PC-9 (cell line): ENCODE measurements around the gene HPS6. TPM values are rescaled to one million over a fixed set of nuclear protein-coding genes. Genes with fewer than 3 reads are reported as not detected.

Experiments used
- BruUV-seq: library from RNA; stranded (reverse); fragments of 400-500 nt; replicated peaks from 2 replicates; lab custom pipeline; 2021; lab: Mats Ljungman, UMichigan
- CTCF ChIA-PET: fragments of 300-600 bp; sonication (Branson Sonifier 250); formaldehyde crosslinking; loops from one replicate; lab custom pipeline; 2022; ENCODE audit warnings: antibody characterized with exemption; lab: Charles Lee
- POLR2A ChIA-PET: fragments of 300-600 bp; sonication (Branson Sonifier 250); formaldehyde crosslinking; loops from one replicate; lab custom pipeline; 2022; ENCODE audit warnings: antibody characterized with exemption; ENCODE audit not compliant: unreplicated experiment; lab: Charles Lee
- DNase-seq, 2 experiments: peaks; one replicate each; pipeline versions ENCODE4 v3.0.0 to v3.0.0-alpha.2; 2015 to 2022; ENCODE audit warnings: mixed read lengths in 1 of 2
- H2AFZ ChIP-seq: fragments of 200-600 bp; sonication (generic); 2 replicates; pipeline ENCODE4 v1.8.1; 2017; ENCODE audit warnings: antibody characterized with exemption
- H3F3A ChIP-seq: fragments of 200-600 bp; sonication (generic); 2 replicates; pipeline ENCODE4 v1.8.1; 2017; ENCODE audit warnings: antibody characterized with exemption, mild to moderate bottlenecking, low read depth; ENCODE audit not compliant: insufficient read depth
- H3K27ac ChIP-seq: fragments of 200-600 bp; sonication (generic); 2 replicates; pipeline ENCODE4 v1.6.1; 2016; ENCODE audit warnings: mixed run types
- H3K27me3 ChIP-seq: fragments of 200-600 bp; sonication (generic); 2 replicates; pipeline ENCODE4 v1.6.1; 2016; ENCODE audit warnings: low read depth, mixed run types; ENCODE audit not compliant: insufficient read depth
- H3K36me3 ChIP-seq: fragments of 200-600 bp; sonication (generic); 2 replicates; pipeline ENCODE4 v1.6.1; 2016; ENCODE audit warnings: low read depth, mixed run types
- H3K4me1 ChIP-seq: fragments of 200-600 bp; sonication (generic); replicated peaks from 2 replicates; pipeline ENCODE4 v1.6.1; 2016; ENCODE audit warnings: mixed run types; ENCODE audit not compliant: insufficient read depth
- H3K4me2 ChIP-seq: fragments of 200-600 bp; sonication (generic); 2 replicates; pipeline ENCODE4 v1.6.1; 2017; ENCODE audit warnings: mixed run types
- H3K4me3 ChIP-seq: fragments of 200-600 bp; sonication (generic); 2 replicates; pipeline ENCODE4 v1.6.1; 2016; ENCODE audit warnings: mixed run types
- H3K79me2 ChIP-seq: fragments of 200-600 bp; sonication (generic); 2 replicates; pipeline ENCODE4 v1.6.1; 2017; ENCODE audit warnings: low read depth, mixed run types
- H3K9me2 ChIP-seq: fragments of 200-600 bp; sonication (generic); 2 replicates; pipeline ENCODE4 v1.8.1; 2017; ENCODE audit warnings: mild to moderate bottlenecking; ENCODE audit not compliant: insufficient read depth
- H3K9me3 ChIP-seq: fragments of 200-600 bp; sonication (generic); 2 replicates; pipeline ENCODE4 v1.8.1; 2016; ENCODE audit warnings: low read depth; ENCODE audit not compliant: insufficient read depth
- H4K20me1 ChIP-seq: fragments of 200-600 bp; sonication (generic); 2 replicates; pipeline ENCODE4 v1.8.1; 2017; ENCODE audit not compliant: insufficient read depth
- EZH2 ChIP-seq: fragments of 200-600 bp; sonication (generic); IDR thresholded peaks from 2 replicates; pipeline ENCODE4 v1.8.0; 2017; ENCODE audit warnings: antibody characterized with exemption, low read depth
- intact Hi-C: fragments of 100-400 bp; cut with micrococcal nuclease; formaldehyde crosslinking; loops from one replicate; pipeline ENCODE4 v1.10.0; 2022; ENCODE audit not compliant: unreplicated experiment
- total RNA-seq: library from RNA; stranded (reverse); gene quantifications from 2 replicates; pipeline ENCODE4 v1.2.3, GENCODE V29; 2021
- TF ChIP-seq, protein P1 (sequence below): fragments of 200-600 bp; sonication (generic); conservative IDR thresholded peaks from 2 replicates; pipeline ENCODE4 v1.6.1; 2017; ENCODE audit warnings: mixed run types, antibody characterized with exemption, mild to moderate bottlenecking, moderate library complexity

HPS6 gene
- total RNA-seq, 1 experiment from 2014 or later = 12.5 TPM

DNA sequence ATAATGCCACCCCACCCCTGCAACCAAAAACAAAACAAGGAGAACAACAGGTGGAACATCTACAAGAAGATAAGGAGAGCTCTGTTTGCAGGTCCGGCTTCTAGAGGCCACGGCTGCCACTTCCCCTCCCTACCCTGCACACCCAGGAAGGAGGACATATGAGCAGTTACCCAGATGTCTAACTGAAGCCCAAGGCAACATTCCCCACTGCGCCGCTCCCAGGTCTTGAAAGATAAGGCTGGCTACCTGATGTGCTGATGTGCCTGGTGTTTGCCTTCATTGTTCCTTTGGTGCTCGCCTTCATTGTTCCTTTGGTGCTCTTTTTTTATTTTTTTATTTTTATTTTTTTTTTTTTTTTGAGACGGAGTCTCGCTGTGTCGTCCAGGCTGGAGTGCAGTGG, 21.0 kb downstream of the HPS6 start:
- H3K79me2 ChIP-seq = no peaks in the 10 kb centered on the region
- no peaks in the 10 kb centered on the region for H4K20me1 ChIP-seq
- TF ChIP-seq, protein P1, sequence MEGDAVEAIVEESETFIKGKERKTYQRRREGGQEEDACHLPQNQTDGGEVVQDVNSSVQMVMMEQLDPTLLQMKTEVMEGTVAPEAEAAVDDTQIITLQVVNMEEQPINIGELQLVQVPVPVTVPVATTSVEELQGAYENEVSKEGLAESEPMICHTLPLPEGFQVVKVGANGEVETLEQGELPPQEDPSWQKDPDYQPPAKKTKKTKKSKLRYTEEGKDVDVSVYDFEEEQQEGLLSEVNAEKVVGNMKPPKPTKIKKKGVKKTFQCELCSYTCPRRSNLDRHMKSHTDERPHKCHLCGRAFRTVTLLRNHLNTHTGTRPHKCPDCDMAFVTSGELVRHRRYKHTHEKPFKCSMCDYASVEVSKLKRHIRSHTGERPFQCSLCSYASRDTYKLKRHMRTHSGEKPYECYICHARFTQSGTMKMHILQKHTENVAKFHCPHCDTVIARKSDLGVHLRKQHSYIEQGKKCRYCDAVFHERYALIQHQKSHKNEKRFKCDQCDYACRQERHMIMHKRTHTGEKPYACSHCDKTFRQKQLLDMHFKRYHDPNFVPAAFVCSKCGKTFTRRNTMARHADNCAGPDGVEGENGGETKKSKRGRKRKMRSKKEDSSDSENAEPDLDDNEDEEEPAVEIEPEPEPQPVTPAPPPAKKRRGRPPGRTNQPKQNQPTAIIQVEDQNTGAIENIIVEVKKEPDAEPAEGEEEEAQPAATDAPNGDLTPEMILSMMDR = no peak
- no peak for TF ChIP-seq EZH2
- no peak overlapping the region for H2AFZ ChIP-seq
- H3K9me3 ChIP-seq = no peaks in the 10 kb centered on the region
- ChIA-PET CTCF (no interaction called here), POLR2A (no interaction called here)
- DNase-seq = no peak
- H3K4me2 ChIP-seq = no peak overlapping the region
- intact Hi-C loops = no loop called here
- no peak overlapping the region for H3K4me3 ChIP-seq
- no TSS peak for BruUV-seq
- no peaks in the 10 kb centered on the region for H3K27me3 ChIP-seq
- no peaks in the 10 kb centered on the region for H3K9me2 ChIP-seq
- H3F3A ChIP-seq = no peaks in the 10 kb centered on the region
- no peak overlapping the region for H3K27ac ChIP-seq
- H3K36me3 ChIP-seq = no peaks in the 10 kb centered on the region
- no peaks in the 10 kb centered on the region for H3K4me1 ChIP-seq

DNA sequence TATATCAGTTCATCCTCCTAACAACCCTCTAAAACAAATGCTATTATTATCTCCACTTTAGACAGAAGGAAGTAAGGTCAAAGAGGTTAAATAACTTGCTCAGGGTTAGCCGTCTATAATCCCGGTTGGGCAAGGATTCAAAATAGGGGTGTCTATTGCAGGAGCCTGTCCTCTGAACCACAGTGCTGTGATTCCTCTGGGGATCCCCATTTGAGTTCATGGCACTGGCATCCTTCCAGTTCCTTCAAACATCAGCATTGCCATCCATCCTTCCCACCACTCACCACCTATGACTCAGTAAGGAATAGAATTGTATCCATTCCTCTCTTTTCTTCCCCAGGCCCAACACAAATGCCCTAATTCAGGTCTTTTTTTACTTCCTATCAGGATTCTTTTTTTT, 25.6 kb downstream of the HPS6 start:
- ChIA-PET POLR2A (no interaction called here), CTCF (no interaction called here)
- Histone ChIP-seq H3F3A (no peaks in the 10 kb centered on the region), H3K4me2 (no peak overlapping the region), H3K36me3 (no peaks in the 10 kb centered on the region), H3K9me2 (no peaks in the 10 kb centered on the region), H4K20me1 (no peaks in the 10 kb centered on the region), H3K4me1 (no peaks in the 10 kb centered on the region), H3K4me3 (no peak overlapping the region), H3K9me3 (no peaks in the 10 kb centered on the region), H3K27ac (no peak overlapping the region), H3K79me2 (no peaks in the 10 kb centered on the region), H2AFZ (no peak overlapping the region), H3K27me3 (no peaks in the 10 kb centered on the region)
- intact Hi-C loops = no loop called here
- BruUV-seq = no TSS peak
- TF ChIP-seq, protein P1 = no peak
- TF ChIP-seq EZH2 = no peak
- no peak for DNase-seq

DNA sequence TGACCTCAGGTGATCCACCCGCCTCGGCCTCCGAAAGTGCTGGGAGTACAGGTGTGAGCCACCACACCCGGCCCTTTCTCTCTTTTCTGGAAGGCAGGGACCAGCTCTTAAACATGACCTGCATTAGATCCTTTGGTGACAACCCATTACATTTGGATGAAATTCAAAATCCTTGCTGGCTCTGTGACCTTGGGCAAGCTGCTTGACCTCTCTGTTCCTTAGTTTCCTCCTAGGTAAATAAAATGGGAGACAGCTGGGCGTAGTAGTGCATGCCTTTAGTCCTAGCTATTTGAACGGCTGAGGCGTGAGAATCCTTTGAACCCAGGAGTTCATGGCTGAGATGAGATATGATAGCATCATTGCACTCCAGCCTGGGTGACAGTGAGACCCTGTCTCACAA, 31.3 kb downstream of the HPS6 start:
- TF ChIP-seq EZH2 = no peak
- TF ChIP-seq, protein P1 = no peak

More for the DNA sequence above, 31.3 kb downstream of the HPS6 start:
- DNase-seq = no peak
- no peaks in the 10 kb centered on the region for H3K79me2 ChIP-seq
- H3K4me2 ChIP-seq = no peak overlapping the region
- intact Hi-C loops = no loop called here
- POLR2A ChIA-PET = no interaction called here
- H2AFZ ChIP-seq = no peak overlapping the region
- H3K4me1 ChIP-seq = no peaks in the 10 kb centered on the region
- H3K36me3 ChIP-seq = no peaks in the 10 kb centered on the region
- no peak overlapping the region for H3K4me3 ChIP-seq
- no peaks in the 10 kb centered on the region for H3K9me3 ChIP-seq
- H3K27ac ChIP-seq = no peak overlapping the region
- CTCF ChIA-PET = no interaction called here
- no peaks in the 10 kb centered on the region for H3K27me3 ChIP-seq
- H3F3A ChIP-seq = no peaks in the 10 kb centered on the region
- no peaks in the 10 kb centered on the region for H4K20me1 ChIP-seq
- BruUV-seq = no TSS peak
- H3K9me2 ChIP-seq = no peaks in the 10 kb centered on the region
